ENCODE data around the gene KLHL15. TPM values are rescaled to one million over a fixed set of nuclear protein-coding genes. Genes with fewer than 3 reads are reported as not detected.
"Not testable (repeated sequence)": the region's sequence is repeated elsewhere in the genome, so short reads cannot be mapped to it uniquely, and the experiment has no call there.

The KLHL15 gene
- polyA plus RNA-seq, 3 donors = 3.2 to 24.4 (median 3.9) TPM

GRCh38 chrX:24046060-24046459, 19.1 kb upstream of the KLHL15 start:
- H3K27me3 ChIP-seq (ENCODE audit: control insufficient read depth in 2 of 2, insufficient read depth in 2 of 2, low read length in 2 of 2); H3K4me3 ChIP-seq (replicated peaks in 1 of 3; ENCODE audit: low read depth in 2 of 3, low read length in 3 of 3); H3K9me3 ChIP-seq (replicated peaks in 1 of 2; ENCODE audit: control insufficient read depth in 1 of 2, insufficient read depth in 1 of 2, low read length in 2 of 2); H3K9ac ChIP-seq (ENCODE audit: insufficient read depth, low read length, poor library complexity, severe bottlenecking); H3K4me1 ChIP-seq (ENCODE audit: control insufficient read depth in 1 of 2, insufficient read depth in 2 of 2, low read length in 2 of 2); H3K4me3 Mint-ChIP-seq; intact Hi-C loops (cut with micrococcal nuclease); H3K4me1 Mint-ChIP-seq; H2AFZ ChIP-seq (ENCODE audit: insufficient read depth, low read depth, low read length, poor library complexity, severe bottlenecking); H3K79me2 ChIP-seq (ENCODE audit: insufficient read depth, low read length); H3K36me3 Mint-ChIP-seq; H3K27ac ChIP-seq (ENCODE audit: low read depth in 1 of 2, low read length in 2 of 2); H3K4me2 ChIP-seq (replicated peaks; ENCODE audit: extremely low read depth, low read length, poor library complexity, severe bottlenecking); H3K36me3 ChIP-seq (replicated peaks in 1 of 2; ENCODE audit: control insufficient read depth in 1 of 2, insufficient read depth in 2 of 2, low read length in 2 of 2); DNase-seq; H4K20me1 ChIP-seq (ENCODE audit: insufficient read depth, low read length); H3K27ac Mint-ChIP-seq: not testable (repeated sequence)
- peaks cover 0 to 61% (median 0%) of the 10 kb centered on the region in 3 donors for H3K27me3 Mint-ChIP-seq (ENCODE audit: low read depth in 3 of 3)
- peaks cover 0 to 36% (median 4%) of the 10 kb centered on the region in 7 donors for H3K9me3 Mint-ChIP-seq

DNA sequence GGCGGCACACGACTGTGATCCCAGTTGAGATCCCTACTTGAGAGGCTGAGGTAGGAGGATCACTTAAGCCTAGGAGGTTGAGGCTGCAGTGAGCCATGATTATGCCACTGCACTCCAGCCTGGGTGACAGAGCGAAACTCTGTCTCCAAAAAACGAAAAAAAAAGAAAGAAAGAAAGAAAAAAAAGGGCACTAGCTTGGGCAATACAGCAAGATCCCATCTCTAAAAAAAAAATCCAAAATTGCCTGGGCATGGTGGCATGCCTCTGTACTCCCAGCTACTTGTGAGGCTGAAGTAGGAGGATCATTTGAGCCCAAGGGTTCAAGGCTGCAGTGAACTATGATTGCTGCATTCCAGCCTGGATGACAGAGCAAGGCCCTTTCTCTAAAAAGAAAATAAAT, 10.7 kb upstream of the KLHL15 start:
- intact Hi-C loops (cut with micrococcal nuclease) = no loop called here
- Mint-ChIP-seq H3K36me3 (no peaks in the 10 kb centered on the region), H3K27ac (peak overlapping the region in 1 of 7 donors; percentile 40), H3K4me1 (no peaks in the 10 kb centered on the region), H3K4me3 (no peak overlapping the region), H3K9me3 (peaks cover 0 to 14% (median 0%) of the 10 kb centered on the region in 7 donors), H3K27me3 (ENCODE audit: low read depth in 3 of 3) (peaks cover 0 to 80% (median 0%) of the 10 kb centered on the region in 3 donors)
- H3K9ac ChIP-seq (ENCODE audit: insufficient read depth, low read length, poor library complexity, severe bottlenecking) = no peak overlapping the region
- no peak overlapping the region for H2AFZ ChIP-seq (ENCODE audit: insufficient read depth, low read depth, low read length, poor library complexity, severe bottlenecking)
- no peak for DNase-seq
- H3K27me3 ChIP-seq (ENCODE audit: control insufficient read depth in 2 of 2, insufficient read depth in 2 of 2, low read length in 2 of 2) = peaks cover 0 to 11% of the 10 kb centered on the region in 2 donors
- H3K4me3 ChIP-seq (replicated peaks in 1 of 3; ENCODE audit: low read depth in 2 of 3, low read length in 3 of 3) = no peak overlapping the region
- no peak for TF ChIP-seq CTCF (IDR thresholded peaks at IDR 0.05)
- no peaks in the 10 kb centered on the region for H4K20me1 ChIP-seq (ENCODE audit: insufficient read depth, low read length)
- H3K27ac ChIP-seq (ENCODE audit: low read depth in 1 of 2, low read length in 2 of 2) = no peak overlapping the region
- WGBS (ENCODE audit: insufficient coverage) = no CpG with 5 or more reads among the region's 4 CpGs
- H3K4me2 ChIP-seq (replicated peaks; ENCODE audit: extremely low read depth, low read length, poor library complexity, severe bottlenecking) = no peak overlapping the region
- H3K79me2 ChIP-seq (ENCODE audit: insufficient read depth, low read length) = no peaks in the 10 kb centered on the region
- H3K36me3 ChIP-seq (replicated peaks in 1 of 2; ENCODE audit: control insufficient read depth in 1 of 2, insufficient read depth in 2 of 2, low read length in 2 of 2) = no peaks in the 10 kb centered on the region
- H3K9me3 ChIP-seq (replicated peaks in 1 of 2; ENCODE audit: control insufficient read depth in 1 of 2, insufficient read depth in 1 of 2, low read length in 2 of 2) = no peaks in the 10 kb centered on the region
- no peaks in the 10 kb centered on the region for H3K4me1 ChIP-seq (ENCODE audit: control insufficient read depth in 1 of 2, insufficient read depth in 2 of 2, low read length in 2 of 2)
